Right lobe of liver (tissue), 6 donors: ENCODE data around the gene CHD2. TPM values are rescaled to one million over a fixed set of nuclear protein-coding genes. Genes with fewer than 3 reads are reported as not detected.

Source experiments
- ATAC-seq, 4 donors: fragments of 200-7000 bp; cut with Tn5 transposase; one replicate each; pipeline ENCODE4 v1.9.1; 2020; ENCODE audit warnings: mild to moderate bottlenecking in 4 of 4, moderate library complexity in 4 of 4
- DNase-seq, 3 donors: peaks; one replicate each; pipeline ENCODE4 v3.0.0-alpha.2; 2020
- H3K27ac ChIP-seq, 3 donors: fragments of 200-600 bp; one replicate each; pipeline ENCODE4 v1.8.0; 2022
- H3K27me3 ChIP-seq, 2 donors: fragments of 200-600 bp; one replicate each; pipeline ENCODE4 v1.8.0; 2022
- H3K36me3 ChIP-seq, 4 donors: fragments of 200-600 bp; sonication (generic) in 1 of 4; one replicate each; pipeline versions ENCODE4 v1.5.1 to v1.8.0; 2017 to 2022; ENCODE audit warnings: control low read depth in 1 of 4
- H3K4me1 ChIP-seq, 4 donors: fragments of 200-600 bp; sonication (generic) in 1 of 4; one replicate each; pipeline versions ENCODE4 v1.5.1 to v1.8.0; 2017 to 2022; ENCODE audit warnings: control low read depth in 1 of 4
- H3K4me3 ChIP-seq, 3 donors: fragments of 200-600 bp; one replicate each; pipeline ENCODE4 v1.8.0; 2022
- H3K9me3 ChIP-seq, 4 donors: fragments of 200-600 bp; sonication (generic) in 1 of 4; one replicate each; pipeline versions ENCODE4 v1.5.1 to v1.8.0; 2017 to 2022; ENCODE audit warnings: control low read depth in 1 of 4
- POLR2A ChIP-seq: fragments of 450-650 bp; IDR thresholded peaks from one replicate; pipeline ENCODE4 v1.6.1; 2017; ENCODE audit warnings: antibody characterized with exemption, mild to moderate bottlenecking
- WGBS: methylation state at CpG from one replicate; pipeline ENCODE4 v1.1.6; 2018; ENCODE audit warnings: low coverage, low lambda C conversion rate; ENCODE audit not compliant: insufficient coverage; ENCODE audit errors: missing lambda C conversion rate; 5-methylcytosine and 5-hydroxymethylcytosine counted together
- intact Hi-C, 2 donors: fragments of 100-400 bp; cut with DNase I; formaldehyde crosslinking; loops; one replicate each; pipeline versions ENCODE4 v1.11.2 to v1.14.1; 2022
- total RNA-seq, 6 experiments: library from RNA; depleted of rRNA in 2 of 6; stranded (reverse); fragments of >200 nt in 2 of 6; fragmentation: NEBNext Ultra II Directional in 3 of 6; extraction: Animal tissue kit (Norgen Biotek cat#: 25700) in 3 of 6; gene quantifications; one replicate each; pipeline versions ENCODE4 v1.1.0 to v1.2.4, GENCODE V29; 2016 to 2023
- TF ChIP-seq, protein P1 (sequence below), 4 donors: fragments of 200-600 bp in 3 of 4; fragments of 450-650 bp in 1 of 4; IDR thresholded peaks; one replicate each; pipeline versions ENCODE4 v1.5.1 to v1.8.0; 2016 to 2022; ENCODE audit warnings: antibody characterized with exemption in 4 of 4, mild to moderate bottlenecking in 2 of 4
- donor health status: DM: no; HTN: yes; CAD: no.
- donor health status: DM: no; HTN: no; CAD: no.
- donor health status: DM: no; HTN: no; CAD: no.
- donor health status: DM: no; HTN: yes; CAD: no.
- donor health status: DM: no; HTN: yes; CAD: no.

Gene CHD2
- total RNA-seq, 6 experiments from 2014 or later, result 41.4 to 65.0 (median 56.6) TPM

DNA sequence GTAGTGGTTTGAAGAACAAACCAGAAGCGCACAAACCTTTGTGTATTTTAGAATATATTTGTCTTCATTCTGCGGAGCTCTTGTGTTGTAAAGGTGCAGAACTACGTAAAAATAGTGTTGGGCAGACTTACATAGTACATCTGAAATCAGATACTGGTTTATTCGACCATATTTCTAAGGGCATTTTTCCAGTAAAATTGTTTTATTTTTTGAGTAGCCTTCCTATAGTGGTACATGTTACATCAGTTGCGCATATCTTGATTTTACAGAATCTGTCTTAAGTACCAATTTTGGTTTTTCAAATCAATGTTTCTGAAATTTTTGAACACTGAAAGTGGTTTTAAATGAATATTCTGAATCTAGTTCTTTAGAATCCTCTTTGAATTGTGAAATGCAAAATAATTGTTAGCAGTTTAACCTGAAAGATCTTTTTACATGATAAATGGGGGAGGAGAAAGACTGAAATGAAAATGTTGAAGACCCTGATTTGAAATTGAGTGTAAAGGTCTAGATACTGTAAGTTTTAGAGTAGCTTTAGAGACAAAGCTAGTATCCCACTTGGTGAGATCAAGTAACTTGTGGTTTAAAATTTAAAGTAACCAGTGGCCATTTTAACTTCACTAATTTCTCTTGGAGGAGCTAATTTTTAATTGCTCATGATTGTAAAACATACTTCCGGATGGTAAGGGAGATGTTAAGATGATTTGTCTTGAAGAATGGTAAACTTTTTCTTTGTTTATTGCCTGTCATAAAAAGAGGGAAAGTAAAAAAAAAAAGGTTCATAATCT is 15.5 kb upstream of the CHD2 start:
- DNase-seq (no peak), ATAC-seq (no peak)
- Histone ChIP-seq H3K27ac (peak overlapping the region; percentile 99 to 100 (median 99)), H3K4me3 (peak overlapping the region; percentile 68 to 82 (median 76)), H3K27me3 (no peaks in the 10 kb centered on the region), H3K36me3 (peaks cover 0 to 38% (median 6%) of the 10 kb centered on the region in 4 donors), H3K9me3 (no peaks in the 10 kb centered on the region), H3K4me1 (peaks cover 0 to 36% (median 4%) of the 10 kb centered on the region in 4 donors)
- TF ChIP-seq, protein P1, sequence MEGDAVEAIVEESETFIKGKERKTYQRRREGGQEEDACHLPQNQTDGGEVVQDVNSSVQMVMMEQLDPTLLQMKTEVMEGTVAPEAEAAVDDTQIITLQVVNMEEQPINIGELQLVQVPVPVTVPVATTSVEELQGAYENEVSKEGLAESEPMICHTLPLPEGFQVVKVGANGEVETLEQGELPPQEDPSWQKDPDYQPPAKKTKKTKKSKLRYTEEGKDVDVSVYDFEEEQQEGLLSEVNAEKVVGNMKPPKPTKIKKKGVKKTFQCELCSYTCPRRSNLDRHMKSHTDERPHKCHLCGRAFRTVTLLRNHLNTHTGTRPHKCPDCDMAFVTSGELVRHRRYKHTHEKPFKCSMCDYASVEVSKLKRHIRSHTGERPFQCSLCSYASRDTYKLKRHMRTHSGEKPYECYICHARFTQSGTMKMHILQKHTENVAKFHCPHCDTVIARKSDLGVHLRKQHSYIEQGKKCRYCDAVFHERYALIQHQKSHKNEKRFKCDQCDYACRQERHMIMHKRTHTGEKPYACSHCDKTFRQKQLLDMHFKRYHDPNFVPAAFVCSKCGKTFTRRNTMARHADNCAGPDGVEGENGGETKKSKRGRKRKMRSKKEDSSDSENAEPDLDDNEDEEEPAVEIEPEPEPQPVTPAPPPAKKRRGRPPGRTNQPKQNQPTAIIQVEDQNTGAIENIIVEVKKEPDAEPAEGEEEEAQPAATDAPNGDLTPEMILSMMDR (IDR thresholded peaks at IDR 0.05), result no peak
- no peak for TF ChIP-seq POLR2A
- intact Hi-C loops, result no loop called here
- WGBS, result under 1% methylated on average over 6 of the region's 6 CpGs

DNA sequence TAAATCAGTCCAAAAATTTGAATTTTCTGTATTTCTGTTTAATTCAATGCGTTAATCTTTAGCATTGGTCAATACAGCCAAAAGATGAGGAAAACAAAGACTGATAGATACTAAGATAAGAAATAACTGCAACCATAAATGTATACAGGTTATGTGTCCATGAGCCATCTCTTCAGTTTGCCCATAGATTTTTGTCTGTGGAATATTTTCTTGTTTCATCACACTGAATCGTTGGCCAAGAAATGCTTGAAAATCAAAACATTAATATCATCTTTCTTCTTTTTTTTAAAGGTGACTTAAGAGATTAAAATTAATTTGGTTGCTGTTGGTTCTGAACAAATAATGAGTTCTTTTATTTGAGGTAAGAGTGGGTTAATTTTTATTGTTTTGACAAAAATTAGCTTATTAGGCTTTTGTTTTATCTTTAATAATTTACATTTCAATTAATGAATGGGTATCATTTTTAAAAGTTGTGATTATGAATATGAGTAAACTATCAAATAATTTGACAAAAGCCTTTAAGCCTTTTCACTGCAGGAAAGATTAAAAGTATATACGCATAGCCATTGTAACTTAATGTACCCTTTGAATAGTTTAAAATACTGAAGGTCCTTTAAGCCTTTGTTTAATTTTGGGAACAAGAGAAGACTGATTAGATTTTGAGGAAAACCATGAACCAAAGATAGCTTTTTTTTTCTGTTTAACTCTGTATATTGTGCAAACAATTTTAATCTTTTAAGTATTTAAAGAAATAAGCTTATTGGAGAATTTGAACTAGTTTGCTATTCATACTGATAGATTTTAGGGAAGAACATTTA is 14.7 kb upstream of the CHD2 start:
- peaks cover 0 to 42% (median 6%) of the 10 kb centered on the region in 4 donors for H3K36me3 ChIP-seq
- peaks cover 0 to 36% (median 4%) of the 10 kb centered on the region in 4 donors for H3K4me1 ChIP-seq
- H3K9me3 ChIP-seq, result no peaks in the 10 kb centered on the region
- no peaks in the 10 kb centered on the region for H3K27me3 ChIP-seq
- 7% methylated on average over 3 of the region's 3 CpGs for WGBS
- no peak for TF ChIP-seq POLR2A
- TF ChIP-seq, protein P1 (IDR thresholded peaks at IDR 0.05), result no peak
- ATAC-seq (no peak), DNase-seq (no peak)
- H3K4me3 ChIP-seq, result peak overlapping the region; percentile 68 to 82 (median 76)
- intact Hi-C loops, result no loop called here
- H3K27ac ChIP-seq, result peak overlapping the region; percentile 99 to 100 (median 99)

DNA sequence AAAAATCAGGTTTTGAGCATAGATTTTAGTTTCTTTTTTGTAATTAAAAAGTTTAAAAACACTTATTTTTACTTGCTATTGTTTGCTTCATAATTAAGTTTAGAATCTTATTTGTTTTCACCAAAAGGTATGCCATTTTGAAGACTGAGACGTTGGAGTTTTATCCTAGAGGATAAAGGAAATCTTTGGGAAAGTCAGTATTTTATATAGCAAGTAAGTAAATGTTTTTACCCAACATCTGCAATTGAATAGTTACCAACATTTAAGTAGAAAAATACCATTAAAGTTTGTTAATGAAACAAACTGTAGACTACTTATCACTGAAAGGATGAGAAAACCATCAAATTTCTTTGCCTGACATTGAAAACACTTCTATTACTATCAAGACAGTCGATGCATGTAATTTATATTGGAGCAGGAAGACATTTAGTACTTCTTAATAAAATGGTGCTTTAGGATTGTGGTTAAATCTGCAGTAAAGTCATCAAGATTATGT is 14.0 kb upstream of the CHD2 start:
- TF ChIP-seq POLR2A, result no peak
- TF ChIP-seq, protein P1 (IDR thresholded peaks at IDR 0.05), result no peak
- H3K27ac ChIP-seq, result peak overlapping the region in 2 of 3 donors; percentile 19 to 100
- WGBS, result 24% methylated on average over 2 of the region's 2 CpGs
- no peak for DNase-seq
- intact Hi-C loops, result no loop called here
- H3K27me3 ChIP-seq, result no peaks in the 10 kb centered on the region
- no peak for ATAC-seq
- H3K36me3 ChIP-seq, result peaks cover 0 to 42% (median 6%) of the 10 kb centered on the region in 4 donors
- peaks cover 0 to 36% (median 4%) of the 10 kb centered on the region in 4 donors for H3K4me1 ChIP-seq
- no peaks in the 10 kb centered on the region for H3K9me3 ChIP-seq
- H3K4me3 ChIP-seq, result peak overlapping the region in 2 of 3 donors; percentile 68 to 82

DNA sequence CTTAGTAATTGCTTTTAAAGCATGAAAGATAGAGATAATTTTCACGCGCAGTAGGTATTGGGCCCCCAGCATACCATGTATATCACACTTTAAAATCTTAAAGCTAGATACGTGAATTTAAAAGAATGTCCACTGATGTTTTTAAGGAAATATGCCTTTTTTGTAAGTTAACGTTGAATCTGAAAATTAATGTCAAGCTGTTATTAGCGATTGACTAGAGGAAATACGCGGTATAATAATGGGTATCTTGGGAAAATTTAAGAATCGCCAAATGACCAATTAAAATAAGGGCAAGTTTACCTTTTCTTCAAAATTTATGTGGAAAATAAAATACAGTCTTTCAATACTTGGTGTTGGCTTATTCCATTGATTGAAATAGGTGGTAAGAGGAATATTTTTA is 13.3 kb upstream of the CHD2 start:
- Histone ChIP-seq H3K27me3 (no peaks in the 10 kb centered on the region), H3K27ac (no peak overlapping the region), H3K9me3 (no peaks in the 10 kb centered on the region), H3K4me3 (no peak overlapping the region), H3K36me3 (peaks cover 0 to 46% (median 7%) of the 10 kb centered on the region in 4 donors), H3K4me1 (peaks cover 0 to 30% (median 6%) of the 10 kb centered on the region in 4 donors)
- WGBS, result 77% methylated on average over 8 of the region's 8 CpGs
- no peak for ATAC-seq
- intact Hi-C loops, result no loop called here
- DNase-seq, result no peak
- no peak for TF ChIP-seq POLR2A
